DLD1 (cell line): Measurements from ENCODE around the gene PTER.

Experiments
- in situ Hi-C: cut with HindIII; loops from 2 replicates; pipeline ENCODE4 v1.10.0; 2017; ENCODE audit warnings: low sequenced_read_pairs

Gene PTER, protein sequence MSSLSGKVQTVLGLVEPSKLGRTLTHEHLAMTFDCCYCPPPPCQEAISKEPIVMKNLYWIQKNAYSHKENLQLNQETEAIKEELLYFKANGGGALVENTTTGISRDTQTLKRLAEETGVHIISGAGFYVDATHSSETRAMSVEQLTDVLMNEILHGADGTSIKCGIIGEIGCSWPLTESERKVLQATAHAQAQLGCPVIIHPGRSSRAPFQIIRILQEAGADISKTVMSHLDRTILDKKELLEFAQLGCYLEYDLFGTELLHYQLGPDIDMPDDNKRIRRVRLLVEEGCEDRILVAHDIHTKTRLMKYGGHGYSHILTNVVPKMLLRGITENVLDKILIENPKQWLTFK

DNA sequence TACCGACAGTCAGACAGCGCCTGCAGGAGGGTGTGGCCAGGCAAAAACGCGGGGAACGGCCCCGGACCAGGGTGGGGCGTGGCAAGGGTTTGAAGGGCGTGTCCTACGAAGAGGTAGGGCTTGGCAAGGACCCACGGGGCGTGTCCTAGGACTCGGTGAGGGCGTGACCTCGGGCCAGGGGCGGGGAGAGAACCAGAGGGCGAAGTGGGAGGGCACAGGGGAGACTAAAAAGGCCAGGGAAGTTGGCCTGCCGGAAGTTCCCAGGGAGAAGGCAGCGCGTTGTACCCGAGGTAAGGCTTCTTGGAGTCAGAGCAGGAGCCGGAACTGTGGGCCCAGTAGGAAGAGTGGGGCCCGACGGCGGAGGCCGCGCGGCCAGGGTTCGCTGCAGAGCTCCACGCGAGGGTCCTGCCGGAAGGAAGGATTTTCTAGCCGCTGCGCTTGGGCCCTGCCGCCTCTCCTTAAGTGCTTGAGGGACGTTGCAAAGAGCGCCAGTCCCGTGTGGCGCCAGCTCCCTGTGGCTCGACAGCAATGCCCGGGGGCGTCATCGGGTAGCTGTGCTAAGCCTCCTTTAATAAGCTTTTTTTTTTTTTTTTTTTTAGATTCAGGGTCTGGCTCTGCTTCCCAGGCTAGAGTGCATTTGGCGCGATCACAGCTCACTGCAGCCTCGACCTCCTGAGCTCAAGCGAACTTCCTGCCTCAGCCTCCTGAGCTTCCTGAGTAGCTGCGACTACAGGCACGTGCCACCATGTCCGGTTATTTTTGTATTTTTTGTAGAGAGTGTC lies at the start of gene PTER:
Gene PTER, plus strand, starts transcription at position 253 of the 782 bp plus-strand sequence. CDS start 47,375 bp downstream, outside the sequence.
- in situ Hi-C loops, result no loop called here

DNA sequence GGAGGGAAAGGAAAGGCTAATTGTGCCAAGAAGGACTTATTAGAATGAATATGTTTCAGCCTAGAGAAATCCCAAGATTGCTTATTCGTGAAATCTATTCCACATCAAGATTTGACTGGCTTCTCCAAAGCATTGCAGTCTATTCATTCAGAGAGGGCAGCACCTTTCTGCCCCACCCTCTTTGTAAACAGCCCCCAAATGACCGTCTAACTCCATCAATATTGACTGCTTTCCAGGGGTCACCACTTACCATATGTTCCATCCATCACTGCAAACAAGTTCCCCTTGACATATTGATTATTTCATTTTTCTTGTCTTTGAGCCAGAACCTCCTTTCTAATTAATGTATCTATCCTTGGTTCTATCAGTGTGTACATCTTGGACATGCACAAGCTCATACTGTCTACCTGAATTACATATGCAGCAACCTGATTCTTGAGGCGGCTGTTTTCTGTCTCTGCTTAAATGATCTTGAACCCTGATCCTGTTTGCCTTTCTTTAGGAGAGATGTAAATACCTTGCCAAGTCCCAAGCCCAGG lies 44.2 kb upstream of the PTER start:
- in situ Hi-C loops, result no loop called here

DNA sequence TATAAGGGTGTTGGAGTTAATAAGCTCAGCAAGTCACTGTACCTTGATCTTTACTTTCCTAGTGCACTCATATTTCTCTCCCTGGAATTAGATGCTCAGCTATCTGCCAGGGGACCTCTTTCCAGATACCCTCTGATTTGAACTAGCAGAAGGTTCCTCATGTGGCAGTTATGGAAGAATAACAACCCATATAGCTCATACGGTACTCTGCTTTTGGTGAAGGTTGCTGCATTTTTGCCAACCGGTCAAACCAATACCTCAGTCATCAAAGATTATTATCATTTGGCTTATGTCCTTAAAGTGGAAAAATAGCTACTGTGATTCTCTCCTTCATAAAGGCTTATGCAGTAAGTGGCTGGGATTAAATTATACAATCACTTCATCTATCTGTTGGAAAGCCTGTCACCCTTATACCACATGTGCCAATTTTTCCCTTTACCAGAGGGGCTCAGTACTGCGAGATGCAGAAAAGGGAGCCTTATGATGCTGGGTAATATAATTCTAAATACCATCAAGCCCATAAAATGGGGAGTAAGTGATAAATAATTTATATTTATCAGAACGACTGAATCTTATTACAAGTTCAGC lies 43.4 kb upstream of the PTER start:
- in situ Hi-C loops, result no loop called here

DNA sequence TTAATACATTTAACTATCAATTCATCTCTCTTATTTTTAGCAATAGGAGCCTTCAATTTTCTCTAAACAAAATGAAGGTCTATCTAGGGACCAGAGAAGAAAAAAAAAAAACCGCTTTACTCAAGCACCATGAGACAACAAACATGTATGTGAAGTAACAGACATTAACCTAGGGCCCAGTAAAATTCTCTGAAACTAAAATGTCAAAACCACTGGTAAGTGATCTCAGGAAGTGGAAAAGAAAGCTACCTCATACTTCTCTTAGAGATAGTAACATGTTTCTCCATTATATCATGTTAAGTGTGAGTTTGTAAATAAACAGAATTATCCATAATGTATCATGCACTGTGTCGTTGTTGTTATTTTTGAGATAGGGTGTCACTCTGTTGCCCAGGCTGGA lies 35.4 kb upstream of the PTER start:
- in situ Hi-C loops, result no loop called here

DNA sequence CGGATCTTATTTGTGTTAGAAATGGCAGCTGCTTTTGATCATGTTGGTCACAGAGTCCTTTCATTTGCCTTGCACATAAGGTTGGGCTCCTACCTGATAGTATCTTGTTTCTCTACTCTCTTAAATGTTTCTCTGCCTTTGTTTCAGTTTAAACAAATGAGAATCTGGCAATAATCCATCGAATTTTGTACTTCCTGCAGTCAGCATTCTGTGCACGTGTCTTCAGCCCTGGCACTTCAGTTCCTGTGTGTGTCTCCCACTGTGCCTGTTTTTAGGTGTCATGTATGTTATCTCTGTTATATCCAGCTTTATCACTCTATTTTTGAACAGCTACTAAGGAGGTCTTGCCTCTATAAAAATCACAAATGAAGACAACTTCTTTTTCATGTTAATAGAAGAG lies 28.4 kb upstream of the PTER start:
- in situ Hi-C loops, result no loop called here

DNA sequence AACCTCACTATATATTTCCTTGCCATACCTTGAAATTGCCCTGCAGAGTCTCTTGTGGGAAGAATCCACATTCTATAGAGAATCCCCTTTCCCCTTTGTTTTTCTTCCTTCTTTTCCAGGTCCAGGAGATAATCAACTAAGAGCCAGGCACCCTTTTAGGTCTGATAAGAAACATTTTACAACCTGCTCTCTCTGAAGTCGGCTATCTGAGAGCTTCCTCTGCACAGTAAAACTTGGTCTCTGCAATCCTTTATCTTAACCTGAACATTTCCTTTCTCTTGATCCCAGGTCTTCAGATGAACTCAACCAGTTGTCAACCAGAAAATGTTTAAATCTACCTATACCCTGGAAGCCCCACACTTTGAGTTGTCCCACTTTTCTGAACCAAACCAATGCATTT lies 19.5 kb upstream of the PTER start:
- in situ Hi-C loops, result no loop called here

DNA sequence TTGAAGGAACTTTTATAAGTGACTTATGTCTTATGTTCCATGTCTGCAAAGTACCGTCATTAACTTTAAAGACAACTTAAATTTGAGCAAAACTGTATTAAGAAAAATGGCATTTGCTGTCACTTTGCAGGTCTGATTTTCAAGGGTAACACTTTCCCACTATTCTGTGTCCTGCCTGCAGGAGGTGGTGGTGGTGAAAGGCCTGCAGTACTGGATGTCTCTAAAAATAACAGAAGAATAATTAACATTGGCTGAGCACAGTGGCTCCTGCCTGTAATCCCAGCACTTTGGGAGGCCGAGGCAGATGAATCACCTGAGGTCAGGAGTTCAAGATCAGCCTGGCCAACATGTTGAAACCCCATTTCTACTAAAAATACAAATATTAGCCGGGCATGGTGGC lies 13.2 kb upstream of the PTER start:
- in situ Hi-C loops, result no loop called here

DNA sequence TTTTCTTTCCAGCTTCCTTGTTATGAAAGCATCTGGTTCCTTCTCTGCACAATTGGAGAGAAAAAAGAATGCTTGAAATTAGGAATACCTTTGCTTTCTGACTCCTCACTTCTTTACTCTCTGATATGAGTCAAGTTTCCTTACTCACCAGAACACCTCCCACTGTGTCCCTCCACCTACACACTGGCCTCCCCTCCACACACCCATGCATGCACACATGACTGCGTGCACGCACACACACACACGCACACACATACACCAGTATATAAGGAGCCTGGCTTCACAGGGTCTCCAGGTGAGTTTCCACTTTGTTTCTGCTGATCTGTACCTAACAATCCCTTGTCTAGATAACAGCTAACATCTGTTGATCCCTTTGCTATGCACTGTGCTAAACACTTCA lies 11.4 kb upstream of the PTER start:
- in situ Hi-C loops, result no loop called here

DNA sequence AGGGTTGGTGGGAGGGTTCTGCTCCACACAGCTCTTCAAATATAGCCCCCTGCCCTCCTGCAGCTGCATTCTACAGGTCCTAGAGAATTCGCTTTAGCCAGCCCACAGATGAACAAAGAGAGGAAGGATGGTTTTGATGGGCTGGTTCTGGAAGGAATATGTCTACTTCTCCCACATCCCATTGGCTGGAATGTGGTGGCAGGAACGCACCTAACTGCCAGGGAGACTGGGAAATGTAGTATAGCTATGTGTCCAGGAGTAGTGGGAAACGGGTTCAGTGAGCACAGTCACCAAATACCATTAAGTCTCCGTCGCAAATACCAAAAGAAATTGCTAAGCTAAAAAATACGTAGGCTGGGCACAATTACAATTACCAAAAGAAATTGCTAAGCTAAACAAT lies 7.3 kb upstream of the PTER start:
- in situ Hi-C loops, result no loop called here

DNA sequence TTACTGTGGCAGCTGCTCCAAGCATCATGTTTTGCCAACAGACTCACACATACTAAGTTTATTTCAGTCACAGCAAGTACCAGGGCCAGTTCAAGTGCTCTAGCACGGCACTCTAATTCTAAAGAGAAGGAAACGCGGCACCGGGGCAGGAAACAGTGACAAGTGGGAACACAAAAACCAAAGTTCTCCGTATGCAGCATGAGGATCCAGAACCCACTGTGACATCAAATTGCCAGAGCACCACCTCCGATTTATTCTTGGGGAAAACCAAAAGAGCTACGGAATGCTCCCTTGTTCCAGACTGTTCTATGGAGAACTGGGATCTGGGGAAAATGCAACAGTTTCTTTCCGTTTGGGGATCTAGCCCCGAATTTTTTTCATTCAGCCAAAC lies 448 bp upstream of the PTER start:
- in situ Hi-C loops, result no loop called here

DNA sequence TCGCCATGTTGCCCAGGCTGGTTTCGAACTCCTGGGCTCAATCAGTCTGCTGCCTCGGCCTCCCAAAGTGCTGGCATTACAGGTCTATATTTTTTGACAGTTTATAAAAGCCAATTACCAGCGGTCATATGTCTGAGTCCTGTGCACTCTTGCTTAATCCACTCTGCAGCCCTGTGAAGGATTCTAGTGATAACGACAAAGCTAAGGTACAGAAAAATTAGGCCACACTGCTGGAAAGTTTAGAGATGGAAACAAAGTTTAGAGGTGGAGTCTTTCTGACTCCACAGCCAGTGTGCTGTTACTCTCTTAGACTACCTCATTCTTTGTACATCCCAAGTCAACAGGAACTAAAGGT lies 707 bp downstream of the PTER start:
- in situ Hi-C loops, result no loop called here

DNA sequence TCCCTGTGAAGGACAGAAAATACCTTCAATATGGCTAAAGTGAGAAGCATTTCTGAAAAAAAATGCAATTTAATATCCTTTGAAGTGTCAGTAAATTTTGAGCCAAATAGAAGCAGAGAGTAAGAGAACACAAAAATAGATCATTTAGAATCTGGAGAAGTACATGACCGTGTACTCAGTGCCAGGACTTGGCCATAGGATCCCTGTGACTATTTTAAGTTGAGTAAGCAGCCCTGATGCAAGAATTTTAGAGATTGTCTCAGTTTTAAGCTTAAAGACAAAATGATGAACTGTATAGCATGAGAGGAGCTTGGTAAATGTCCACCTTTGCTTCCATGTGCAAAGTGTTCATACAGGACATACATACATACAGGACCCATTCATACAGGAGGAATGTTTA lies 2.5 kb downstream of the PTER start:
- in situ Hi-C loops, result no loop called here

DNA sequence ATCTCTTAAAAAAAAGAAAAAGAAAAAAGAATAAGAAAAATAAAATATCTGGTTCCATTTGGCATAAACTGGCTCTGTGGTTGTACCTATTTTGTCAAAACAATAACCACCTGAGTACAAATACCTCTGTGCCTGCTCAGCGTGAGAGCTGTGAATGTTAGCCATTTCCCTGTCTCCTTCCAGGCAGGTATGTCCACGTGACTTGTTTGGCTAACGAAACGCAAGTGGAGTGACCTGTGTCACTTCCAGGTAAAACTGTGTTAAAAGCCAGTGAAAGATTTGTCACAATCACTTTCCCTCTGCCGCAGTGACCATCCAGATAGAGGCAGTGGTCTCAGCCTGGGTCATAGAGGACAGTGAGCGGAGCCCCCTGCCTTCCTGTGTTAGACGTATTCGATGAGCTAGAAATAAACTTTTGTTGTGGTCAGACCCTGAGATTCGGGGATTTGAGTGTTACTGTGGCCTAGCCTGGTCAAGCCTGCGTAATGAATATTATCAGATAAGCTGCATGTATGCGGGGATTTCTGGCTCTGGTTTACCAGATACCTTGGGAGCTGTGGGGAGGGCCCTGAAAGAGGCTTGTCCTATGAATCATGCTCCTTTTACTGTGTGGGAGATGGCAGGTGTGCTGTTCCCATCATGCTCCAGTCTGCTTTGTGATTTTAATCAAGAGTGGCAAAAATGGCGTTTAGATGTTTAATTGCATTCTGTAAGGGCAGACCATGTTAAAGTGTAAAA lies 3.8 kb downstream of the PTER start:
- in situ Hi-C loops, result no loop called here

DNA sequence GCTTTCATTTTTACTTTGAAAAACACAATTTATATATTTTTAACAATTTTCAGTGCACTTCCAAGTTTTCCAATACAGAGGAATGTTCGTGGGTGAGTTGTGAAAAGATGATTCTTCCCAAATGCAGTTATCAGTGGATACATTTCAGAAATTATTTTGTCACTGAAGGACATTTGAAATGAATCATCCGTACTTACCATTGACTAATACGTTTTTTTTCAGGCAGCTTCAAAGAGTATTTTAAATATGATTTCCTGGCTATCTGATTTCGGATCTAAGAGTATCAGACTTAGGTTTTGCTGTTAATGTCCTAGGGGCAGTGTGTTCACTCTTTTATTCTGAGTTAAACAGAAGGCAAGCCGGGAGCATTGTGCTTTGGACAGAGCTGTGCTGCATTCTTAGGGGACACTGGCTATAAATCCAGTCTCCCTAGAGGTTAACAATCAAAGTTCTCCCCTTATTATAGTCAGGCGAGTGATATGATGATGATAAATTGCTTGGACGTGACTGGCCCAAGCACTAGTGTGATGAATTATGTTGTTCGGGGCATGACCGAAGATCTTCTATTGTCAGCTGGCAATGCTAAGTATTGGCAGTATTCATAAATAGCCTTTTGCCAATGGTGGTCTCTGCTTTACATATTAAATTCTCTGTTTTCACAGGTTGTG lies 4.5 kb downstream of the PTER start:
- in situ Hi-C loops, result no loop called here

DNA sequence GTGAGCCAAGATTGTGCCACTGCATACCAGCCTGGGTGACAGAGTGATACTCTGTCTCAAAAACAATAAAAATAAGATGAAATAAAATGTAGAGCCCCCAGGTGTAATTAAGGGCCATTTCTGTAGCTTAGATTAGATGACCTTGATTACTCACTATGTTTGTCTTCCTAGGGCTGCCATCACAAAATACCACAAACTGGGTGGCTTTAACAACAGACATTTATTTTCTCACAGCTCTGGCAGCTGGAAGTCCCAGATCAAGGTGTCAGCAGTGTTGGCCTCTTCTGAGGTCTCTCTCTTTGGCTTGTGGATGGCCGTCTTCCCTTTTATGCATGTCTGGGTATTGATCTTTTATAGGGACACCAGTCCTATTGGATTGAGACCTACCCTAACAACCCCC lies 6.1 kb downstream of the PTER start:
- in situ Hi-C loops, result no loop called here

DNA sequence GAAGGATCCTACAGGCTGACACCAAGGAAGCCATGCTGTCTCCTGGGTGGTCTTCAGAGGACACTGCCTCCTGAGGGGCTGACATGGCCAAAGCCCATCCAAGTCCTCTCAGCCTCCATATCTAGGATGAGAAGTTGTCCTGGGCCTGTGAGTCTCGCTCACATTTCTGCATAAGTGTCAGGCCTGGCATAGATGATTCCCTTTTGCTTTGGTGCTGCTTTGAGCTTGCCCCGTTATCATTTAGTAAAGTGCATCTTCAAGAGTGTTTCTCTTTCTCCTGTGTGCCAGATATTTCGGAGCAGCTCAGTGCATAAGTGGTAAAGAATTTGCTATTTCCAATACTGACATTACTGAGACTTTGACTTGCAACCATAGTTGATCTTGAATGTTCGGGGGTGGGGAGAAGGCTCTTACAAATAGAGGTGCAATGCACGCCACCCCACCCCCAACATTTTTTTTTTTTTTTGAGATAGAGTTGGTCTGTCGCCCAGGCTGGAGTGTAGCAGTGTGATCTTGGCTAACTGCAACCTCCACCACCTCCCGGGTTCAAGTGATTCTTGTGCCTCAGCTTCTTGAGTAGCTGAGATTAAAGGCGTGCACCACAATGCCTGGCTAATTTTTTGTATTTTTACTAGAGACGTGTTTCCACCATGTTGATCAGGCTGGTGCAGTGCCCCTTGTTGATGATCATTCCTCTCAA lies 9.1 kb downstream of the PTER start:
- in situ Hi-C loops, result no loop called here

DNA sequence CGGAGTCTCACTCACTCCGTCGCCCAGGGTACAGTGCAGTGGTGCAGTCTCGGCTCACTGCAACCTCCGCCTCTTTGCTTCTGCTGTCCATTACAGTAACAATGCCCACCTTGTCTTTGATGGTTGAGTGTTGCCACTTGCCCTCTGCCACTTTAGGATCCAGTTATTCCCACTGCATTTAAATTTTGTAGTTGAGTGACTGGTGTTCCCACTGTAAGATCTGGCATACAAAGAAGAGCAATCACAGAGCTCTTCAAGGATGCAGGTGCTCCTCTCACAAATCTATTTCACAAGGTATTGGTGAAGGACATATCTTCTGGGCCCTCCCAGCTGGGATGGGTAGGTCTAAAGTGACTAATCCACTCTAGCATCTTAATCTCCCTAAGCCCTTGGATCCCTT lies 12.6 kb downstream of the PTER start:
- in situ Hi-C loops, result no loop called here

DNA sequence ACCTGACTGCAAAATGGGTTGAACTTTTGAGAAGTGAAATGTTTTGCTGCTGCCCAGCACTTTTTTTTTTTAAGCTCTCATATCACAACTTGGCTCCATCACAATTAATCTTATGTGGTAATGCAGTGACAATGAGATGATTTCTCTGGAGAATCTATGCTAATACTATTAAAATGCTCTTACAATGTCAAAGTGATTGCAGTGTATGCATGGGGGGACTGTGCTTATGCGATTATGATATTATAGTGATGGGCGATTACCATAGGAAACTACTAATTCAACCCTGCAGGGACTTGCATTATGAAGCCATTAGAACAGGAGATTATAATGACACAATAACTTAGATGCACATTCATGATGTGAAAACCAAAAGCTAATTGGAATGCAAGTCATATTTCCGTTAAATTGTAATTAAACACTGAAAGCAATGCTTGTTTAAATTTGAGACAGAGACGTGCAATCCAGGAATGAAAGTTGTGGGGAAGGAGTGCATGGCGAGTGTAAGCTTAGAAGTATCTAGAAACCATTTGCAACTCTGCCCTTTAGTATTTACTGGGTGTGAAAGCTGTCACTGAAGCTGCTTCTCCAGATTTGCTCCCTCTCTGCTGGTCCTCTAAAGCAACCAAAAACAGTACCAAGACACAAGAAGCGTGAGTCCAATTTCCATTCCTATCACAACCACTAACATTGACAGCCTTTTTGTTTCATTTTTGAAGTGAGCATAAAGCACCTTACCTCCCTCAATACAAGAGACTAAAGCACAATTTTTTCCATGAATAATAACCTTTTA lies 21.6 kb downstream of the PTER start:
- in situ Hi-C loops, result no loop called here

DNA sequence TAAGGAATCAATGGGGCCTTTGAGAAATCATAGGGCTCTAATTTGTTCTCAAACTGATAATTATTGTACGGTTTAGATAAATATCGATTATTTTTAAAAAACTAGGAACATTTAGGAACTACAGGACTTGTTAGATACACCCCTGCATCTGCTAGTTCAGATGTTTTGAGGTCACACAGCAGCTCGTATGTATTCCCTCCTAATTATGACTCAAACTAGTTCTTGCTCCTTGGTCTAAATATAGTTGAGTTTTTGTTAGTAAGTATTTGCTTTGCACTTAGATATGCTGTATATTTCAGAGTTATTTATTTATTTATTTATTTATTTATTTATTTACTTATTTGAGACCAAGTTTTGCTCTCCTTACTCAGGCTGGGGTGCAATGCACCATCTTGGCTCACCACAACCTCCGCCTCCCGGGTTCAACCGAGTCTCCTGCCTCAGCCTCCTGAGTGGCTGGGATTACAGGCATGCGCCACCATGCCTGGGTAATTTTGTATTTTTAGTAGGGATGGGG lies 22.7 kb downstream of the PTER start:
- in situ Hi-C loops, result no loop called here
